HCT116 (cell line): Measurements from ENCODE around the gene MYO7A. TPM values are rescaled to one million over a fixed set of nuclear protein-coding genes. Genes with fewer than 3 reads are reported as not detected.

Source experiments
- ATAC-seq: fragments of 200-7000 bp; cut with Tn5 transposase; 2 replicates; pipeline ENCODE4 v1.9.1; 2020; ENCODE audit warnings: mild to moderate bottlenecking, moderate library complexity
- BruUV-seq: library from RNA; stranded (reverse); fragments of 400-500 nt; replicated peaks from 2 replicates; lab custom pipeline; 2021; lab: Mats Ljungman, UMichigan
- CTCF ChIA-PET: fragments of 300-600 bp; sonication (Branson Sonifier 250); formaldehyde crosslinking; loops from one replicate; lab custom pipeline; 2021; ENCODE audit warnings: antibody characterized with exemption; lab: Charles Lee
- POLR2A ChIA-PET: fragments of 300-600, 350-600 bp; sonication (Branson Sonifier 250); formaldehyde crosslinking; loops from one replicate; lab custom pipeline; 2021; ENCODE audit warnings: antibody characterized with exemption; lab: Charles Lee
- RAD21 ChIA-PET, 2 experiments: fragments of 300-600 bp; sonication (Branson Sonifier 250); formaldehyde crosslinking; loops; one replicate each; lab custom pipeline; 2023; ENCODE audit warnings: low total read pairs in 2 of 2; ENCODE audit not compliant: uncharacterized antibody in 2 of 2, unreplicated experiment in 2 of 2, low non-redundant PET in 1 of 2; lab: Charles Lee
- DNase-seq: peaks from one replicate; pipeline ENCODE4 v3.0.0-alpha.2; 2010; ENCODE audit warnings: low read depth, low spot score
- H2AFZ ChIP-seq: fragments of 200-600 bp; shearing (Covaris generic), sonication (generic); 2 replicates; pipeline ENCODE4 v1.6.1; 2017; ENCODE audit warnings: low read depth, mixed run types, mixed read lengths, antibody characterized with exemption, low read length; ENCODE audit not compliant: poor library complexity, severe bottlenecking
- H3K27ac ChIP-seq: 2 replicates; pipeline ENCODE4 v1.5.1; 2012; ENCODE audit warnings: low read depth, low read length
- H3K27me3 ChIP-seq: fragments of 200-600 bp; sonication (generic); 2 replicates; pipeline ENCODE4 v1.6.1; 2016; ENCODE audit warnings: mixed run types, low read length, mixed read lengths; ENCODE audit not compliant: insufficient read depth
- H3K36me3 ChIP-seq, 2 experiments: fragments of 200-500 bp in 1 of 2; fragments of 200-600 bp in 1 of 2; sonication (Bioruptor generic) in 1 of 2; sonication (generic) in 1 of 2; 2 replicates each; pipeline versions ENCODE4 v1.5.1 to v1.6.1; 2014 to 2016; ENCODE audit warnings: low read length in 2 of 2, inconsistent platforms in 1 of 2, mixed read lengths in 1 of 2, mixed run types in 1 of 2; ENCODE audit not compliant: insufficient read depth in 2 of 2, control insufficient read depth in 1 of 2
- H3K4me1 ChIP-seq, 2 experiments: fragments of 200-600 bp in 1 of 2; sonication (generic) in 1 of 2; 2 replicates each; pipeline versions ENCODE4 v1.5.1 to v1.6.1; 2012 to 2017; ENCODE audit warnings: low read length in 2 of 2, inconsistent platforms in 1 of 2, mild to moderate bottlenecking in 1 of 2, mixed read lengths in 1 of 2, mixed run types in 1 of 2, moderate library complexity in 1 of 2; ENCODE audit not compliant: insufficient read depth in 2 of 2, control insufficient read depth in 1 of 2
- H3K4me2 ChIP-seq: fragments of 200-600 bp; sonication (generic); 2 replicates; pipeline ENCODE4 v1.6.1; 2017; ENCODE audit warnings: mixed run types, low read length, mixed read lengths
- H3K4me3 ChIP-seq, 2 experiments: fragments of 200-600 bp in 1 of 2; sonication (generic) in 1 of 2; replicated peaks in 1 of 2; 2 replicates each; pipeline ENCODE4 v1.5.1; 2011 to 2016; ENCODE audit warnings: low read length in 2 of 2, control low read depth in 1 of 2, low read depth in 1 of 2, mild to moderate bottlenecking in 1 of 2, mixed read lengths in 1 of 2, mixed run types in 1 of 2
- H3K79me2 ChIP-seq: fragments of 200-600 bp; sonication (generic); 2 replicates; pipeline ENCODE4 v1.6.1; 2017; ENCODE audit warnings: mild to moderate bottlenecking, mixed run types, low read length, moderate library complexity, mixed read lengths; ENCODE audit not compliant: insufficient read depth
- H3K9ac ChIP-seq: fragments of 200-600 bp; sonication (generic); 2 replicates; pipeline ENCODE4 v1.6.1; 2016; ENCODE audit warnings: low read length, mixed read lengths
- H3K9me2 ChIP-seq: fragments of 200-600 bp; sonication (generic), shearing (Covaris generic); 2 replicates; pipeline ENCODE4 v1.6.1; 2017; ENCODE audit warnings: mixed run types, mild to moderate bottlenecking, moderate library complexity; ENCODE audit not compliant: insufficient read depth
- H3K9me3 ChIP-seq, 2 experiments: fragments of 200-500 bp in 1 of 2; fragments of 200-600 bp in 1 of 2; sonication (Bioruptor generic) in 1 of 2; sonication (generic) in 1 of 2; 2 replicates each; pipeline ENCODE4 v1.6.1; 2014 to 2017; ENCODE audit warnings: low read length in 2 of 2, mixed read lengths in 2 of 2, inconsistent platforms in 1 of 2, low read depth in 1 of 2, mild to moderate bottlenecking in 1 of 2, mixed run types in 1 of 2, moderate library complexity in 1 of 2; ENCODE audit not compliant: control insufficient read depth in 1 of 2, insufficient read depth in 1 of 2
- H4K20me1 ChIP-seq: fragments of 200-600 bp; sonication (generic), shearing (Covaris generic); 2 replicates; pipeline ENCODE4 v1.6.1; 2017; ENCODE audit warnings: mixed run types, mild to moderate bottlenecking, moderate library complexity; ENCODE audit not compliant: insufficient read depth
- ATF3 ChIP-seq: IDR thresholded peaks from 2 replicates; pipeline ENCODE4 v1.6.1; 2012
- CBX3 ChIP-seq: IDR thresholded peaks from 2 replicates; pipeline ENCODE4 v1.6.1; 2012; ENCODE audit warnings: low read depth
- CEBPB ChIP-seq: IDR thresholded peaks from 2 replicates; pipeline ENCODE4 v1.6.1; 2012; ENCODE audit warnings: low read depth
- CTCF ChIP-seq, 3 experiments: fragments of 200-600 bp in 1 of 3; sonication (generic) in 1 of 3; IDR thresholded peaks in 2 of 3; conservative IDR thresholded peaks in 1 of 3; 2 replicates each; pipeline ENCODE4 v1.5.1; 2012 to 2017; ENCODE audit warnings: low read depth in 2 of 3, low read length in 2 of 3, antibody characterized with exemption in 1 of 3, borderline replicate concordance in 1 of 3, control low read depth in 1 of 3, mild to moderate bottlenecking in 1 of 3, mixed read lengths in 1 of 3, mixed run types in 1 of 3, moderate library complexity in 1 of 3; ENCODE audit not compliant: insufficient read depth in 1 of 3
- EGR1 ChIP-seq: IDR thresholded peaks from 2 replicates; pipeline ENCODE4 v1.6.1; 2012; ENCODE audit warnings: low read depth
- EZH2 ChIP-seq: fragments of 200-600 bp; sonication (generic); IDR thresholded peaks from 2 replicates; pipeline ENCODE4 v1.6.1; 2017; ENCODE audit warnings: antibody characterized with exemption, mixed run types
- EZH2phosphoT487 ChIP-seq: fragments of 200-600 bp; IDR thresholded peaks from 2 replicates; pipeline ENCODE4 v1.6.1; 2018; ENCODE audit warnings: antibody characterized with exemption, borderline replicate concordance
- FOSL1 ChIP-seq: IDR thresholded peaks from 2 replicates; pipeline ENCODE4 v1.6.1; 2012; ENCODE audit warnings: low read depth
- JUND ChIP-seq: IDR thresholded peaks from 2 replicates; pipeline ENCODE4 v1.6.1; 2012
- MAX ChIP-seq: IDR thresholded peaks from 2 replicates; pipeline ENCODE4 v1.6.1; 2012
- POLR2A ChIP-seq: IDR thresholded peaks from 2 replicates; pipeline ENCODE4 v1.7.0; 2011; ENCODE audit warnings: borderline replicate concordance; ENCODE audit not compliant: insufficient read depth, insufficient read length; ENCODE audit errors: extremely low read depth
- POLR2AphosphoS5 ChIP-seq: IDR thresholded peaks from 2 replicates; pipeline ENCODE4 v1.6.1; 2011; ENCODE audit warnings: mild to moderate bottlenecking, low read depth, low read length, moderate library complexity
- RAD21 ChIP-seq: IDR thresholded peaks from 2 replicates; pipeline ENCODE4 v1.6.1; 2012; ENCODE audit warnings: low read depth, mild to moderate bottlenecking
- SIN3A ChIP-seq: IDR thresholded peaks from 2 replicates; pipeline ENCODE4 v1.6.1; 2012; ENCODE audit warnings: low read depth
- SP1 ChIP-seq: IDR thresholded peaks from 2 replicates; pipeline ENCODE4 v1.6.1; 2012; ENCODE audit warnings: low read depth
- SRF ChIP-seq: IDR thresholded peaks from 2 replicates; pipeline ENCODE4 v1.6.1; 2012; ENCODE audit warnings: low read depth
- TCF7L2 ChIP-seq: IDR thresholded peaks from 2 replicates; pipeline ENCODE4 v1.7.0; 2011; ENCODE audit warnings: borderline replicate concordance, inconsistent platforms; ENCODE audit not compliant: insufficient read depth, insufficient read length; ENCODE audit errors: extremely low read depth
- ZBTB33 ChIP-seq: IDR thresholded peaks from 2 replicates; pipeline ENCODE4 v1.6.1; 2011; ENCODE audit warnings: mild to moderate bottlenecking, low read length, moderate library complexity; ENCODE audit not compliant: insufficient replicate concordance; ENCODE audit errors: extremely low read depth
- ZFX ChIP-seq: fragments of 450-650 bp; IDR thresholded peaks from 2 replicates; pipeline ENCODE4 v1.6.1; 2017
- ZNF274 ChIP-seq: fragments of 200-500 bp; sonication (Bioruptor generic); IDR thresholded peaks from 2 replicates; pipeline ENCODE4 v1.6.1; 2014; ENCODE audit warnings: mild to moderate bottlenecking, low read depth, low read length, inconsistent platforms
- intact Hi-C: fragments of 100-400 bp; cut with micrococcal nuclease; formaldehyde crosslinking; loops from 2 replicates; pipeline ENCODE4 v1.10.0; 2022
- total RNA-seq: library from RNA; stranded (reverse); gene quantifications from one replicate; pipeline ENCODE4 v1.2.1, GENCODE V29; 2021; ENCODE audit not compliant: unreplicated experiment

The MYO7A gene
- total RNA-seq, 1 experiment from 2014 or later: 1.8 TPM

- H3K27ac ChIP-seq: no peak overlapping the region
- H3K4me3 ChIP-seq: no peak overlapping the region
- ChIA-PET POLR2A (no interaction called here), CTCF (no interaction called here), RAD21 (no interaction called here)
- intact Hi-C loops: no loop called here
- H3K9me2 ChIP-seq: no peaks in the 10 kb centered on the region
- no TSS peak for BruUV-seq
- ATAC-seq: no peak
- no peak overlapping the region for H3K4me2 ChIP-seq
- DNase-seq: no peak
- TF ChIP-seq JUND: no peak
- no peak for TF ChIP-seq CTCF (IDR thresholded peaks at IDR 0.05 in 2 of 3, conservative IDR thresholded peaks at IDR 0.05 in 1 of 3; ENCODE audit: borderline replicate concordance in 1 of 3, insufficient read depth in 1 of 3, low read depth in 2 of 3, low read length in 2 of 3)
- TF ChIP-seq MAX: no peak
- no peak for TF ChIP-seq EZH2
- TF ChIP-seq SIN3A: no peak
- no peak for TF ChIP-seq CEBPB
- TF ChIP-seq SP1: no peak
- no peak for TF ChIP-seq CBX3
- TF ChIP-seq ATF3: no peak
- no peak for TF ChIP-seq ZNF274
- no peak for TF ChIP-seq ZBTB33
- no peak for TF ChIP-seq SRF
- no peak for TF ChIP-seq POLR2A
- TF ChIP-seq EGR1: no peak
- TF ChIP-seq POLR2AphosphoS5: no peak
- no peak for TF ChIP-seq ZFX
- TF ChIP-seq EZH2phosphoT487: no peak
- TF ChIP-seq FOSL1: no peak
- TF ChIP-seq TCF7L2: no peak
- no peak for TF ChIP-seq RAD21
- H3K4me1 ChIP-seq: no peaks in the 10 kb centered on the region
- H4K20me1 ChIP-seq: no peaks in the 10 kb centered on the region
- no peak overlapping the region for H3K9ac ChIP-seq
- H3K79me2 ChIP-seq: no peaks in the 10 kb centered on the region
- H3K27me3 ChIP-seq: no peaks in the 10 kb centered on the region
- H2AFZ ChIP-seq: no peak overlapping the region
- no peaks in the 10 kb centered on the region for H3K36me3 ChIP-seq
- no peaks in the 10 kb centered on the region for H3K9me3 ChIP-seq
These were observed 35.2 kb downstream of the MYO7A start for GRCh38 chr11:77163271-77163670.
